Measurements from ENCODE around the gene CCR6. TPM values are rescaled to one million over a fixed set of nuclear protein-coding genes. Genes with fewer than 3 reads are reported as not detected.
A peak's percentile ranks its signal among the peaks of the same experiment; 100 is the strongest.

The CCR6 gene
- total RNA-seq, 1 experiment from 2014 or later: not detected

- H4K8ac ChIP-seq (replicated peaks; ENCODE audit: insufficient read length, low read depth, low read length): no peak overlapping the region
- DNase-seq: no peak
- no peaks in the 10 kb centered on the region for H3K79me1 ChIP-seq (ENCODE audit: insufficient read depth, low read depth, low read length, poor library complexity, severe bottlenecking)
- H3K27me3 Mint-ChIP-seq (ENCODE audit: low read depth): peaks cover 1% of the 10 kb centered on the region; the same call in 1 of the 2 replicates
- no peaks in the 10 kb centered on the region for H3K9me3 ChIP-seq (ENCODE audit: control insufficient read depth, low read depth, low read length)
- peaks cover 0 to 1% of the 10 kb centered on the region in 2 experiments; a peak in 3 of 5 replicates for H3K9me3 Mint-ChIP-seq
- H3K4me3 Mint-ChIP-seq: no peak overlapping the region
- H3K79me2 ChIP-seq (ENCODE audit: insufficient read depth, low read length): no peaks in the 10 kb centered on the region
- no peak overlapping the region for H2BK120ac ChIP-seq (ENCODE audit: low read depth, low read length, poor library complexity, severe bottlenecking)
- H3K36me3 Mint-ChIP-seq (ENCODE audit: insufficient read depth in 1 of 3, low read depth in 3 of 3): no peaks in the 10 kb centered on the region; a peak in 2 of 7 replicates
- no CpG with 5 or more reads among the region's 28 CpGs for WGBS (ENCODE audit: extremely low coverage, insufficient read length, low lambda C conversion rate)
- H3K4me1 ChIP-seq (ENCODE audit: insufficient read depth, low read length): no peaks in the 10 kb centered on the region; the same call in 1 of the 2 replicates
- H2AFZ ChIP-seq (ENCODE audit: low read length): no peak overlapping the region
- no peak overlapping the region for H2BK12ac ChIP-seq (ENCODE audit: insufficient read length, low read depth, low read length)
- H2BK20ac ChIP-seq (ENCODE audit: low read depth, low read length, poor library complexity, severe bottlenecking): no peak overlapping the region
- H4K5ac ChIP-seq (ENCODE audit: insufficient read length, low read depth, low read length): no peak overlapping the region
- no peak overlapping the region for H3K18ac ChIP-seq (ENCODE audit: insufficient read length, low read depth, low read length)
- no peaks in the 10 kb centered on the region for H3K23me2 ChIP-seq (ENCODE audit: insufficient read length, low read depth, low read length, poor library complexity, severe bottlenecking)
- no peak overlapping the region for H3K4ac ChIP-seq (ENCODE audit: low read depth, low read length)
- no peak overlapping the region for H3K9ac ChIP-seq (ENCODE audit: extremely low read depth, insufficient read length, low read length)
- no peak overlapping the region for H3K23ac ChIP-seq (ENCODE audit: insufficient read length, low read depth, low read length)
- no peak overlapping the region for H2AK5ac ChIP-seq (ENCODE audit: insufficient read length, low read length)
- H3K27me3 ChIP-seq (ENCODE audit: insufficient read depth, low read length): no peaks in the 10 kb centered on the region
- no peak overlapping the region for H3K27ac ChIP-seq (ENCODE audit: insufficient read length, low read depth, low read length)
- no peak for TF ChIP-seq CTCF (conservative IDR thresholded peaks at IDR 0.05)
- no peak overlapping the region for H3K56ac ChIP-seq (ENCODE audit: insufficient read length, low read depth, low read length)
- H3K4me1 Mint-ChIP-seq: peaks cover 14 to 15% of the 10 kb centered on the region in 2 experiments
- no peak overlapping the region for H3K4me2 ChIP-seq (ENCODE audit: insufficient read depth, insufficient read length, low read length)
- H3K14ac ChIP-seq (ENCODE audit: insufficient read depth, low read length): no peak overlapping the region
- H4K91ac ChIP-seq (ENCODE audit: insufficient read length, low read depth, low read length): no peak overlapping the region
- H2BK15ac ChIP-seq (ENCODE audit: low read depth, low read length): no peak overlapping the region
- no peaks in the 10 kb centered on the region for H4K20me1 ChIP-seq (ENCODE audit: control insufficient read depth, insufficient read depth, insufficient read length)
- H2BK5ac ChIP-seq (ENCODE audit: insufficient read length, low read length): no peak overlapping the region
- H3K27ac Mint-ChIP-seq: peak overlapping the region in 1 of 3 experiments; percentile 66; a peak in 2 of 7 replicates
- H3T11ph ChIP-seq (ENCODE audit: low read length): no peak overlapping the region
Observed at GRCh38 chr6:167093922-167094432, 28.9 kb upstream of the CCR6 start.
